ENCODE data around the gene STOX2.

The STOX2 gene

DNA sequence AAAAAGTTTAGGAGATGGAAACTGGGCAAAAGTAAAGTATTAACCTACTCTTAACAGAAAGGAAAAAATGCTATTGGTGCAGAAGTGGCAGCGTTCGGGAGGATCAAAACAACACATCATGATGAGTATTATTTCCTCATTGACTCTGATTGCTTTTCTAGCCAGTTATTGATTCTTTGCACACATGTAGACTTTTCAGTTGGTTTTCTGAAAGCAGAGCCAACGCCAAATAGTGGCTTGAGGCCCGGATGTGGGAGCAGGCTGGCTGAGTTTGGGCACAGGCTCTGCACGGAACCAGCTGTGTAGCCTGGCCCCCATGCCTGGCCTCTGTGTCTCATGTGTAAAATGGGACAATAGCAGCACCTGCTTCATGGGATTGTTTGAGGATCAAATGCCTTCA is 21.8 kb downstream of the STOX2 start:
- in situ Hi-C loops (cut with HindIII; ENCODE audit: low sequenced_read_pairs): no loop called here
- H3K4me3 ChIP-seq (ENCODE audit: low read depth, low read length): no peak overlapping the region
- TF ChIP-seq, protein P1, sequence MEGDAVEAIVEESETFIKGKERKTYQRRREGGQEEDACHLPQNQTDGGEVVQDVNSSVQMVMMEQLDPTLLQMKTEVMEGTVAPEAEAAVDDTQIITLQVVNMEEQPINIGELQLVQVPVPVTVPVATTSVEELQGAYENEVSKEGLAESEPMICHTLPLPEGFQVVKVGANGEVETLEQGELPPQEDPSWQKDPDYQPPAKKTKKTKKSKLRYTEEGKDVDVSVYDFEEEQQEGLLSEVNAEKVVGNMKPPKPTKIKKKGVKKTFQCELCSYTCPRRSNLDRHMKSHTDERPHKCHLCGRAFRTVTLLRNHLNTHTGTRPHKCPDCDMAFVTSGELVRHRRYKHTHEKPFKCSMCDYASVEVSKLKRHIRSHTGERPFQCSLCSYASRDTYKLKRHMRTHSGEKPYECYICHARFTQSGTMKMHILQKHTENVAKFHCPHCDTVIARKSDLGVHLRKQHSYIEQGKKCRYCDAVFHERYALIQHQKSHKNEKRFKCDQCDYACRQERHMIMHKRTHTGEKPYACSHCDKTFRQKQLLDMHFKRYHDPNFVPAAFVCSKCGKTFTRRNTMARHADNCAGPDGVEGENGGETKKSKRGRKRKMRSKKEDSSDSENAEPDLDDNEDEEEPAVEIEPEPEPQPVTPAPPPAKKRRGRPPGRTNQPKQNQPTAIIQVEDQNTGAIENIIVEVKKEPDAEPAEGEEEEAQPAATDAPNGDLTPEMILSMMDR (IDR thresholded peaks at IDR 0.05; ENCODE audit: low read depth, low read length): no peak

DNA sequence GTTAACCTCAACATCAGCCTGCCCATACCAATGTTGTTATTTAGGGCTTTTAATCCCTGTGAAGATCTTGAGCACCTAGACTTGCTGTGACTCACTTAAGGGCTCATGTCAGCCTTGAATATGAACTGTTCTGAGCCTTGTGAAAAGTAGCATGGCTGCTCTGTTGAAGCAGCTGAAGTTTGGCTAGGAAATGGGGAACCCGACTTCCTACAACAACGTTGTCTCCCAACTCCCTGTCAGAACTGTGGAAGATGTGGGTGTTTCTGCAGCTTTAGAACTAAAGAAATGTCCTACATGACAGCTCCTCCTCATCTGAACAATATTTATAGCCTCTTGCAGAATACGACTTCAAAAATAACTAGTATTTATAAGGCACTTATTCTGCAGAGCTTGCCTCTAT is 27.5 kb downstream of the STOX2 start:
- in situ Hi-C loops (cut with HindIII; ENCODE audit: low sequenced_read_pairs): no loop called here

More for the DNA sequence above, 21.8 kb downstream of the STOX2 start:
- no peak for DNase-seq (ENCODE audit: low read depth, low spot score)

DNA sequence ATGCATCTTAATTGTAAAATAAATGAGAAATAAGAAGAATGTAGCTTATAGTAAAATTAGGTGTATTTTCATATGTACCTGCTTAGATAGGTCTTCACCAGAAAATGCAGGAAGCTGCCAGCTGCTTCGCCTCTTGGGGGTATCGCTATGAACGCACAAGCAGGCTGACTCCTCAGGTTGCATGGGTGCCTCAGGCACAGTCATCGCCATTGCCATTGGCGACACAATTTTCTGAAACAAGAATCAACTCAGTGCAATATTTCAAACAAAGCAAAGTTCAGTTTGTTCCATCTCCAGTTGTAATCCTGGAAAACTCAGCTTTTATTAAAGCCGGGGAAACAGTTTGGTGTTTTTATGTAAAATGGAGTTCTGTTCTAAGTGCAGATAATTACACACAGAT is 29.7 kb downstream of the STOX2 start:
- TF ChIP-seq, protein P1 (IDR thresholded peaks at IDR 0.05; ENCODE audit: low read depth, low read length): no peak
- in situ Hi-C loops (cut with HindIII; ENCODE audit: low sequenced_read_pairs): no loop called here
- no peak for DNase-seq (ENCODE audit: low read depth, low spot score)
- no peak overlapping the region for H3K4me3 ChIP-seq (ENCODE audit: low read depth, low read length)

More for the DNA sequence above, 27.5 kb downstream of the STOX2 start:
- TF ChIP-seq, protein P1 (IDR thresholded peaks at IDR 0.05; ENCODE audit: low read depth, low read length): no peak
- no peak for DNase-seq (ENCODE audit: low read depth, low spot score)
- H3K4me3 ChIP-seq (ENCODE audit: low read depth, low read length): no peak overlapping the region

GRCh38 chr4:183935355-183936005 is 30.4 kb downstream of the STOX2 start:
- TF ChIP-seq, protein P1 (IDR thresholded peaks at IDR 0.05; ENCODE audit: low read depth, low read length): no peak
- DNase-seq (ENCODE audit: low read depth, low spot score): no peak
- in situ Hi-C loops (cut with HindIII; ENCODE audit: low sequenced_read_pairs): no loop called here
- H3K4me3 ChIP-seq (ENCODE audit: low read depth, low read length): no peak overlapping the region

- no peak for DNase-seq (ENCODE audit: low read depth, low spot score)
- in situ Hi-C loops (cut with HindIII; ENCODE audit: low sequenced_read_pairs): no loop called here
- H3K4me3 ChIP-seq (ENCODE audit: low read depth, low read length): no peak overlapping the region
- TF ChIP-seq, protein P1 (IDR thresholded peaks at IDR 0.05; ENCODE audit: low read depth, low read length): no peak
Observed at GRCh38 chr4:183936047-183936446, 30.9 kb downstream of the STOX2 start.

DNA sequence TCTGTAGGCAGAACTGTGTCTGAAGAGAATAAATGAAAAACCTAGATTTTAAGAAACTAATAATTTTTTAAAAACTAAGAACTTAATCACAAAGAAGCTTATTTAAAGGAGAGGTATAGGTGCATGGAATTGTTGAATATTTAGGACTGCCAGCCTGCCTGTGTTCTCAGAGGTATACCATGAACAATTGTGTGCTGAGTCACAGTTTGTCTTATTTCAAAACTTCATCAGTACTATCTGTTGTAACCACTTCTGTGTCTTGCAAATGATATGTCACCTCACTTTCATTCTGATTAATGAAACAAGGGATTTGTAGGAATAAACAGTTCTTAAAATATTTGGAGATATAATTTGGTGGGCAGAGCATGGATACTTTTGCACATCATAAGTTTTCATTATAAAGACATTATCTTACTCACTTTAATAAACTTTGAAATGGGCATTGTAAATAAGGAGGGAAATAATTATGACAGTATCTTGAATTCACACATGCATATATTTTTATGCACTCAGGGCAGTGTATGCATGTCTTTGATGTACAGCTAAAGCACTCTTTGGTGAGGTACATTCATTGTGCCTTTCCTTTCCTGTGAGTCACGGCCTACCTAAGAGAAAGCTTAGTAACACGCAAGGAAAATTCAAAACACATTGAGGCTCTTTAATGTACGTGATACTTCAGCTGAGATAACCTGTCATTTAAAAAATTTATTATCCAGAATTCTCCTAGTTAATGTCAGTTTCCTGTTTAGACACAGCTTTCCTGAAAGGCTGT is 31.7 kb downstream of the STOX2 start:
- in situ Hi-C loops (cut with HindIII; ENCODE audit: low sequenced_read_pairs): no loop called here
- no peak for DNase-seq (ENCODE audit: low read depth, low spot score)
- TF ChIP-seq, protein P1 (IDR thresholded peaks at IDR 0.05; ENCODE audit: low read depth, low read length): no peak
- no peak overlapping the region for H3K4me3 ChIP-seq (ENCODE audit: low read depth, low read length)

Measured in astrocyte of the spinal cord (primary cell).